DMS79 (cell line): ENCODE measurements around the gene INHA.

Source experiments
- DNase-seq: peaks from one replicate; lab custom pipeline; 2025; lab: John Stamatoyannopoulos, UW

The INHA gene

GRCh38 chr2:219574484-219575311 lies 2.6 kb downstream of the INHA start:
- DNase-seq: peak; percentile 77

- no peak for DNase-seq
Observed at GRCh38 chr2:219575566-219576504, 3.7 kb downstream of the INHA start.

DNA sequence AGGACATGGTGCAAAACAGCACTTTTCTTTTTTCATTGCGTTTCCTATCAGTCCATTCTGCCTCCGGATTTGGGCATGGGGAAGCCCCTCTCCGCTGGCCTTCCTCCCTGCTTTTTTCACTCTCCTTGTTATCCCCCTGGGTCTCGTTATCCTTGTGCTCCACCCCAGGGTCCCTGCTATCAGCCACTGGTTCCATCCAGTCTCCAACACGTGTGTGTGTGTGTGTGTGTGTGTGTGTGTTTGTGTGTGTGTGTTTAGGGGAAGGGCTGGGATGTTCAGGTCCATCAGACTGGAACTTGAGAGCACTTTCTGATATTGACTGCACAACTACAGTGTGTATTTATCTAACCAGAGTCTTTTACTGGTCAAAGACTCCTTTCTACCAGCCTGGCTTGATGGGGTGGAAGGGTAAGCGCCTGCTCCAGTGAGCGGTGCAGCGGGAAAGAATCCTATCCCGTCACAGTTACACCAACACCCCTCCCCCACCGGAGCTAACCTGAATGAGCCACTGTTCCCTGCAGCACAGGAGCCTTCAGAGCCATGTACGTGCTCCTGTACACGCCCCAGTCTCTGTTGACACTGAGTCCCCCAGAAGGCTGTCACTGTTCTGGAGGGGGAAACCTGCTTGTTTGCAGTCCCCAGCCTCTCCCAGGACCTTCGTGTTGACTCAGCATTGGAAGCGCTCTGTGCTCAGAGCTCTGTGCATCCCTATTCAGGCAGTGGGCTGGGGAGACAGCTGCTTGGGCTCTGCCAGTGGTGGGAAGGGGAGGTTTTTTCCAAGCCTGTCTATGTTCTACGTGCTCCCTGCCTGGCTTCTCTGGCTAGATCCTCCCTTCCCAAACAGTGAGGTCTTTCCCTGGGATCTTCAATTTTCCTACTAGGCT lies 4.6 kb downstream of the INHA start:
- DNase-seq: peak; percentile 60

- no peak for DNase-seq
Observed at GRCh38 chr2:219578811-219579613, 6.9 kb downstream of the INHA start.

GRCh38 chr2:219581346-219581745 lies 9.2 kb downstream of the INHA start:
- DNase-seq: no peak

DNA sequence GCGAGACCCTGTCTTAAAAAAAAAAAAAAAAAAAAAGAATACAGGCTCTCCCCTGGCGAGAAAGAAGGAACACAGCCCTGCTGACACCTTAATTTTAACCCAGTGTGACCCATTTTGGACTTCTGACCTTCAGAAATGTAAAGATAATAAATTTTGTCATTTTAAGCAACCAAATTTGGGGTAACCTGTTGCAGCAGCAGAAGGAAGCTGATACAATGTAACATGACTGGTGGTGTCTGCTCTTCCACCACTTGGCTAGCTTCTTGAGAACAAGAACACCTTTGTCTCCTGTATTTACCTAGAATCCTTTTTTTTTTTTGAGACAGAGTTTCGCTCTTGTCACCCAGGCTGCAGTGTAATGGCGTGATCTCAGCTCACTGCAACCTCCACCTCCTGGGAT lies 19.0 kb downstream of the INHA start:
- DNase-seq: no peak

GRCh38 chr2:219592736-219593135 lies 20.6 kb downstream of the INHA start:
- DNase-seq: no peak

- no peak for DNase-seq
Observed at GRCh38 chr2:219593154-219593553, 21.0 kb downstream of the INHA start.

GRCh38 chr2:219595256-219595655 lies 23.1 kb downstream of the INHA start:
- no peak for DNase-seq

- DNase-seq: no peak
Observed at GRCh38 chr2:219596954-219597551, 24.9 kb downstream of the INHA start.

- DNase-seq: peak; percentile 86
Observed at GRCh38 chr2:219597552-219598307, 25.6 kb downstream of the INHA start, which contains the start of gene STK11IP. STK11IP (plus strand) TSS chr2:219597857; CDS start chr2:219598120, 263 bp downstream.

DNA sequence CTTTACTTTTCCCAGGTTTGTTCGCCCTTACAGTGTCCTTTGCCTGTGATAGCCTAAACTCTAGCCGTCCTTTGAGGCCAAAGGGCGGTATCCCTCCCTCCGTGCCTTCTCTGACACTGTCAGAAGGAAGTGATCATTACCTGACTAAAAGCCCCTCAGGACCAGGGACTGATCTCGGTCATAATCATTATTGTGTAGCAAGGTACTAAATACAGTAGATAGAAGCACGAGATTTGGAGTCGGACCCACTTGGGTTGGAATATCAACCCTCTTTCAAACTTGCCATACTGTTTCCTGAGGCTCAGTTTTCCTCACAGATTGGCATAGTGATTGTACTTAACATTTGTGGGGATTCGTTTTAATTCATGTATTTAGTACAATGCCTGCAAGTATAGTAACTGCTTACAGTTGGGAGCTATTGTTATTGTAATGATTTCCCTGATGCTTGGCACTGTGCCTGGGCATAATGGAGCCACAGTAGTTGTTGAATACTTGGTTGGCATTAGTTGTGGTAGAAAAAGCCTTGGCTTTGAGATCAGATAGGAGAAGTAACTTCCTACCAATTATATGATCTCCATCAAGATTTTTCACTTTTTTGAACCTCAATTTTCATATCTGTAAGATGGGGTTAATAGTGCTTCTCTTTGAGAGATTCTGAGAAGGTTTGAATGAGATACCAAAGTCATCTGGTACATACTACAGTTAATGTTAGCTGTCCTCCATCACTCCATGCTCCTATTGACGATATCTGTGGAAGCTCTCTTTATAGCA lies 26.4 kb downstream of the INHA start:
- peak; percentile 1 for DNase-seq

GRCh38 chr2:219603771-219604170 lies 31.7 kb downstream of the INHA start:
- no peak for DNase-seq

- no peak for DNase-seq
Observed at GRCh38 chr2:219605607-219605954, 33.5 kb downstream of the INHA start.

DNA sequence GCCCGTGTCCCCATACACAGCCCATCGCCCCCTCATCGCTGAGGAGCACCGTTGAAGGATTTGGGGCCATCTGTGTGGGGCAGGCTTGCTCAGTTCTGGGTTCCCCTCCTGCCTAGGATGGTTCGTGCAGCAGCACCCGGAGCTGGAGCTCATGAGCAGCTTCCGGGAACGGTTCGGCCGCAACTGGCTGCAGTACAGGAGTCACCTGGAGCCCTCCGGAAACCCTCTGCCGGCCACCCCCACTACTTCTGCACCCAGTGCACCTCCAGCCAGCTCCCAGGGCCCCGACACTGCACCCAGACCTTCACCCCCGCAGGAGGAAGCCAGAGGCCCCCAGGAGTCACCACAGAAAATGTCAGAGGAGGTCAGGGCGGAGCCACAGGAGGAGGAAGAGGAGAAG lies 35.8 kb downstream of the INHA start:
- no peak for DNase-seq

DNA sequence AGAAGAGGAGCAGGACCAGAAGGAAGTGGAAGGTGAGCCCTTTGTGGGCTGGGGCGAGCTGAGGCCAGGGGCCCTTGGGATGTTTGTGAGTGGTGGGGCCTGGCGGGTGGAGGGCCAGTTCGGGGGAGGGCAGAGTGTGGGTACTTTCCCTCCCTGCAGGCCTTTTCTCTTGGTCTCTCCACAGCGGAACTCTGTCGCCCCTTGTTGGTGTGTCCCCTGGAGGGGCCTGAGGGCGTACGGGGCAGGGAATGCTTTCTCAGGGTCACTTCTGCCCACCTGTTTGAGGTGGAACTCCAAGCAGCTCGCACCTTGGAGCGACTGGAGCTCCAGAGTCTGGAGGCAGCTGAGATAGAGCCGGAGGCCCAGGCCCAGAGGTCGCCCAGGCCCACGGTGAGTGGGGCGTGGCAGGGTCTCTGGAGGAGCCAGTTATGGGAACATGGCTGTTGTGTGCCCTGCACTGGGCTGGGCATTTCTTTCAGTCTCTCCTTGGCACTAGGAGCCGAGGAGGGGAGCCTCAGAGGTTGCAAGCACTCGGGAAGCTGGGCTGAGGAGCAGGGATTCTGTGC lies 36.4 kb downstream of the INHA start:
- DNase-seq: no peak

DNA sequence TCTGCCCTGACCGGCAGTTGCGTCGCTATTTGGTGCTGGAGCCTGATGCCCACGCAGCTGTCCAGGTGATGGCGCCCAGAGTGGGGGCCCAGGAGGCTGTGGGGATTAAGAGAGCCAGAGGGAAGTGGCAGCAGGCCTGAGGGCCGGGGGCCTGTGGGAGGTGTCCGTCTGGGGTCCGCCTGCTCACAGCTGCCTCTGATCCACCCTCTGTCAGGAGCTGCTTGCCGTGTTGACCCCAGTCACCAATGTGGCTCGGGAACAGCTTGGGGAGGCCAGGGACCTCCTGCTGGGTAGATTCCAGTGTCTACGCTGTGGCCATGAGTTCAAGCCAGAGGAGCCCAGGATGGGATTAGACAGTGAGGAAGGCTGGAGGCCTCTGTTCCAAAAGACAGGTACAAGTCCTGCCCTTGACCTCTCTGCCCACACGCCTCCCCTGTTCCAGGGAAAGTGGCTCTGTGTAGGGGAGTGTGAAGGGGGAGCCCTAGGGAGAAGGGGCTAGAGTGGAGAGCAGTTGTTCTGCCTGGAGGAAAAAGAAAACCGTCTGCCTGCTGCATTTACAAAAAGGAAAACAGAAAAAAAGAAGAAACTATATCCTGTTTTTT lies 37.1 kb downstream of the INHA start:
- DNase-seq: no peak

DNA sequence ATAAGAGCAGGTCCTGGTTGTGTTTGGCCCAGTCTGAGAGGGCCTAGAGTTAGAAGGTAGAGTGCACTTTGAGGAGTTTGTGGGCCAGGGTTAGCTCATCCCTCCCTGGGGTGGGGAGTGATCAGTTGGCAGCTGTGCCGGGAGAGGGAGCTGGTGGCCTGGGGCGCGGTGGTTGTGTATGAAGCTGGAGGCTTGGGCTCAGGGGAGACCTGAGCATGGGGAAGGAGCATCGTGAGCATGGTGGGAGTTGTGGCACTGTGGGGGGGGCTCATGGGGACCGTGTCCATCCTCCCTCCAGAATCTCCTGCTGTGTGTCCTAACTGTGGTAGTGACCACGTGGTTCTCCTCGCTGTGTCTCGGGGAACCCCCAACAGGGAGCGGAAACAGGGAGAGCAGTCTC lies 39.2 kb downstream of the INHA start:
- DNase-seq: no peak
